ENCODE data around the gene PPP2R5D. TPM values are rescaled to one million over a fixed set of nuclear protein-coding genes. Genes with fewer than 3 reads are reported as not detected.
A peak's percentile ranks its signal among the peaks of the same experiment; 100 is the strongest.

The PPP2R5D gene
- total and polyA plus RNA-seq, 2 donors from 2014 or later: 21.8 to 22.6 TPM

- no peak for TF ChIP-seq CTCF (IDR thresholded peaks at IDR 0.05; ENCODE audit: borderline replicate concordance, extremely low read depth, insufficient read depth)
- FAIRE-seq: no peak
- DNase-seq: peak in 3 of 5 donors; percentile 7 to 68 (median 29)
Measured at GRCh38 chr6:43054206-43054943, 70.0 kb downstream of the PPP2R5D start.

GRCh38 chr6:43055966-43056365 lies 71.6 kb downstream of the PPP2R5D start:
- Histone ChIP-seq H3K36me3 (ENCODE audit: control insufficient read depth in 2 of 3, insufficient read depth in 3 of 3, low read length in 3 of 3) (peaks cover 0 to 19% (median 10%) of the 10 kb centered on the region in 3 donors), H3K27ac (ENCODE audit: low read depth in 2 of 2, low read length in 2 of 2) (no peak overlapping the region), H3K4me3 (ENCODE audit: low read length in 3 of 3) (no peak overlapping the region), H3K27me3 (ENCODE audit: control insufficient read depth, insufficient read depth, low read length) (no peaks in the 10 kb centered on the region), H3K9me3 (ENCODE audit: control insufficient read depth in 2 of 3, insufficient read depth in 1 of 3, low read length in 3 of 3) (no peaks in the 10 kb centered on the region), H3K9ac (ENCODE audit: low read length in 3 of 3) (no peak overlapping the region), H3K4me1 (ENCODE audit: control insufficient read depth in 2 of 3, insufficient read depth in 2 of 3, low read depth in 1 of 3, low read length in 3 of 3) (peaks cover 0 to 38% (median 6%) of the 10 kb centered on the region in 3 donors)
- intact Hi-C loops (cut with DNase I): no loop called here
- TF ChIP-seq CTCF (IDR thresholded peaks at IDR 0.05; ENCODE audit: borderline replicate concordance, extremely low read depth, insufficient read depth): no peak
- DNase-seq (peak in 1 of 5 donors; percentile 39), FAIRE-seq (no peak)

More at GRCh38 chr6:43054206-43054943, 70.0 kb downstream of the PPP2R5D start:
- Histone ChIP-seq H3K4me1 (ENCODE audit: control insufficient read depth in 2 of 3, insufficient read depth in 2 of 3, low read depth in 1 of 3, low read length in 3 of 3) (peaks cover 0 to 27% (median 6%) of the 10 kb centered on the region in 3 donors), H3K9ac (ENCODE audit: low read length in 3 of 3) (peak overlapping the region in 2 of 3 donors; percentile 9 to 29), H3K4me3 (ENCODE audit: low read length in 3 of 3) (peak overlapping the region; percentile 65 to 74 (median 72)), H3K27me3 (ENCODE audit: control insufficient read depth, insufficient read depth, low read length) (no peaks in the 10 kb centered on the region), H3K36me3 (ENCODE audit: control insufficient read depth in 2 of 3, insufficient read depth in 3 of 3, low read length in 3 of 3) (peaks cover 8 to 19% (median 14%) of the 10 kb centered on the region in 3 donors), H3K9me3 (ENCODE audit: control insufficient read depth in 2 of 3, insufficient read depth in 1 of 3, low read length in 3 of 3) (no peaks in the 10 kb centered on the region), H3K27ac (ENCODE audit: low read depth in 2 of 2, low read length in 2 of 2) (peak overlapping the region; percentile 84 to 88)
- intact Hi-C loops (cut with DNase I): no loop called here

GRCh38 chr6:43058531-43058930 lies 74.2 kb downstream of the PPP2R5D start:
- no peak for DNase-seq
- Histone ChIP-seq H3K27ac (ENCODE audit: low read depth in 2 of 2, low read length in 2 of 2) (no peak overlapping the region), H3K36me3 (ENCODE audit: control insufficient read depth in 2 of 3, insufficient read depth in 3 of 3, low read length in 3 of 3) (peaks cover 0 to 26% (median 14%) of the 10 kb centered on the region in 3 donors), H3K27me3 (ENCODE audit: control insufficient read depth, insufficient read depth, low read length) (no peaks in the 10 kb centered on the region), H3K9me3 (ENCODE audit: control insufficient read depth in 2 of 3, insufficient read depth in 1 of 3, low read length in 3 of 3) (no peaks in the 10 kb centered on the region), H3K4me1 (ENCODE audit: control insufficient read depth in 2 of 3, insufficient read depth in 2 of 3, low read depth in 1 of 3, low read length in 3 of 3) (peaks cover 0 to 33% (median 6%) of the 10 kb centered on the region in 3 donors), H3K9ac (ENCODE audit: low read length in 3 of 3) (peak overlapping the region; percentile 87 to 99 (median 97)), H3K4me3 (ENCODE audit: low read length in 3 of 3) (peak overlapping the region; percentile 87 to 99 (median 99))
- no peak for TF ChIP-seq CTCF (IDR thresholded peaks at IDR 0.05; ENCODE audit: borderline replicate concordance, extremely low read depth, insufficient read depth)
- intact Hi-C loops (cut with DNase I): no loop called here
- no peak for FAIRE-seq
